HG02623 (cell line): ENCODE results near the gene ZSWIM9.
A peak's percentile ranks its signal among the peaks of the same experiment; 100 is the strongest.

Experiments
- ATAC-seq: cut with Tn5 transposase; IDR thresholded peaks from one replicate; pipeline ENCODE4 v1.9.1; 2021; ENCODE audit warnings: moderate library complexity; ENCODE audit not compliant: unreplicated experiment

Gene ZSWIM9

GRCh38 chr19:48169939-48170803, at the start of gene ZSWIM9, which contains the start of gene LIG1:
Gene ZSWIM9, plus strand, starts transcription at chr19:48170680. Its CDS starts 1,123 bp downstream, at chr19:48171803.
Gene LIG1, minus strand, starts transcription at chr19:48170344. Its CDS starts 4,778 bp downstream, at chr19:48165566.
- peak; percentile 77 for ATAC-seq

DNA sequence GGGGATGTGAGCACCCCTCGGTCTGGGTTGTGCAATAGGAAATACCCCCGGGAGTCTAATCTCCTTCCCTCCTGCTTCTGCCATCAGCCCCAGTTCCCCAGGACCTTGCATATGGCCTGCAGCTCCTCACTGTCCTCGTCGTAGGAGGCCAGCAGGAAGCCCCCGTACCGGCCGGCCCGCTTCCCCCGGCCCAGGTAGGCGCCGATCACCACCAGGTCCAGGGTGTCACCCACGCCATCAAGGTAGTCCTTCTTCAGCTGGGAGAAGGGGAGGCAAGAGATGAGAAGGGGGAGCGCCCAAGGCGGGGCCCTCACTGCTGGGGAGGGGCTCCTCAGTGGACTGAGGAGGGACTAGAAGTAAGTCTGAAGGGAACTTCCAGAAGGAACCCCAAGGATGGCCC, 49.4 kb upstream of the ZSWIM9 start:
- ATAC-seq: no peak

- no peak for ATAC-seq
Measured at GRCh38 chr19:48121909-48122371, 48.5 kb upstream of the ZSWIM9 start.

GRCh38 chr19:48122421-48122820, 48.1 kb upstream of the ZSWIM9 start:
- ATAC-seq: no peak

DNA sequence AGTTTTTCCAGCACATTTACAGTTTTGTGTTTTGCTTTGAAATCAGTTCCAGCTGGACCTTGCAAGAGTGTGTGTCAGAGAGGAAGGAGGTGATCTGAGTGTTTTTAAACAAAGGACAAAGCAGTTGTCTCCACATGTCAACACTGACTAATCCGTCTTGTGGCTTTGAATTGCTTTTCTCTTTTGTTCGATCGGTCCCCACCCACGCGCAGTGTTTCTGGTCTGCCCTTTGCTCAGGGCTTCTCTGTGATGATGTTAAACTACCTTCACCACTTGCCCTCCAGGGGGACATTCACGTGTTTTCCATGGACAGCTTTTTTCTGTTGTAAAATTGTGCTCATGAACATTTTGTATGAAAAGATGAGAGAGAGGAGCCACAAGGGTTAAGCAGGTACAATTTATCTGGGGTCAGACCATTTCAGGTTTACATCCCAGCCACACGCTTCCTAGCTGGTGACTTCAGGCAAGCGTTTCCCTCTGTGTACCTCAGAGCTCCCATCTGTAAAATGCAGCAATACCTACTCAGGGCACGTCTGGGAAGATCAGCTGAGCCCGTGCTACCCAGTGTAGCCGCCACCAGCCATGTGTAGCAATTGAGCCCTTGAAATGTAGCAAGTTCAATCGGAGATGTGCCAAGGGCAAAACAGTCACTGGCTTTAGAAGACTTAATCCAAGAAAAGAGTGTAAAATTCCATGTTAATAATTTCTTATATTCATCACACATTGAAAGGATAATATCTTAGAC, 46.4 kb upstream of the ZSWIM9 start:
- no peak for ATAC-seq

GRCh38 chr19:48127561-48127960, 42.9 kb upstream of the ZSWIM9 start:
- no peak for ATAC-seq

DNA sequence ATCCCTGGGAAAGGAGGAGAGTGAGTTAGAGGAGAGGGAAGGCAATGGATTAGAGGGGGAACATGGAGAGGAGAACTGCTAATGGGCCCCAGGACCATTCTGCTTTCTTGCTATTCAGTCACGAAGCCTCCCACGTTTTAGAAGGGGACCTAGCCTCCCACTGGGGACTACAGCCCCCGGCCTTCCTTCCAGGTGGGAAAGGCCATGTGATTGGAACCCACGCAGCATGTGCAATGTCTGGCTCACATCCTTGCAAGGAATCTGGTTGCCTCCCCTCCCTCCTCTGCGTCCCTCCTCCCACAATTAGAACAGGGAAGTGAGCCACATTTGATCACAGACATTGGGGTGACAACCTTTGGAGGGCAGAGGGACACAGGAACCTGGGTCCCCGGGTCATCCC, 37.4 kb upstream of the ZSWIM9 start:
- no peak for ATAC-seq

DNA sequence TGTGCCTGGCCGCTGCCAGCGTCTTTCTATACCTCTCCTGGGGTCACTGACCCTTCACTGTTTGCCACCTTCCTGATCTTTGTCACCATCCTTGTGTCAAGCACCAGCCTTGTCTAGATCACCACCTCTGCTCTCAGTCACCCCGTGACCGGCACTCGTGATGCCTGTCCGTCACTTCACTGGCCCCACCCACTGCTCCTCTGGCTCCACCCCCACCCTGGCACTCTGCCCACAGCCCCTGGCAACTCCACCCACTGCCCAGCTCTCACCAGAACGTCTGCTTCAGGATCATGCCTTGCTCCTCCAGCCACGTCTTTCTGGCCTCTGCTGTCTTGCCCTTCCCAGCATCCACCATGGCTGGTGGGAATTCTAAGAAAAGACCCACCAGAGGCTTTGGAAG, 35.1 kb upstream of the ZSWIM9 start:
- ATAC-seq: no peak

- no peak for ATAC-seq
Measured at GRCh38 chr19:48136547-48136946, 33.9 kb upstream of the ZSWIM9 start.

GRCh38 chr19:48137411-48137810, 33.1 kb upstream of the ZSWIM9 start:
- no peak for ATAC-seq

DNA sequence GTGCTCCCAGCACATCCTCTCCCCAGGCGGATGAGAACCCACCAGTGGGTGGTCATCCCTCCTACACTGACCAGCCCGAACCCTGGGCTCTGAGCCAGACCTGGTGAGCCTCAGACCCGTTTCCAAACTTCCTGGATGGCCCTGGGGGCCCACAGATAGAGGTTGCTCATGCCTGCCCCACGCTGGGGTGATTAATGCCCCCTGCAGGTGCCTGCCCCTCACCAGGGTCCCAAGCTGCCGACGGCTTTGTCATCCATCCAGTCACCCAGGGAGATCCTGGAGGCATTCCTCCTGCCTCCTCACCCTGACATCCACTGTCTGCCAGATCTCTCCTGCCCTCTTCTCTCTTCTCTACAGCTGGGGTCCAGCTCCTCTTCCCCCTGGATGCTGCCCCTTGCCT, 31.4 kb upstream of the ZSWIM9 start:
- no peak for ATAC-seq

DNA sequence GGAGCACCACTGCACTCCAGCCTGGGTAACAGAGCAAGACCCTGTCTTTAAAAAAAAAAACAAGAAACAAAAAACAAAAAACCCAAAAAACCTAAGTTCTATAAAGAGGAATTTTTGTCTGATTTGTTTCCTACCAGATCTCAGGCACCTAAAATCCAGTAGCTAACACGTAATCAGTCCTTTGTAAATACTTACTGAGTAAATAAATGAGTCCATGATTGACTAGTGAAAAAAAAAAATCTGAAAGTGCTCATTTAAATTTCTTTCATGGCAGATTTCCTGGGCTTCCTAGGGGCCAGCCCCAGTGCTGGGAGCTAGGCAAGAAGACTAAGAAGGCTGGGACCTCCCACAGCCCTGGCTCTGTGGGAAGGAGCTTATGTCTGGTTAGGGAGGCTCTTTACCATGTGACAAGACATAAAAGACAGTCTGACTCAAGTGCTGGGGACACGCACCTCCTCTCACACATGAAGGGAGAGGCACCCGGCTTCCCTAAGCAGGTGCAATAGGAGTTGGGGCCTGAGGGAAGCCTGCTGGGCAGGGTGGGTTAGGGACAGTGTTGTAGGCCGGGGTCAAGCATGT, 22.8 kb upstream of the ZSWIM9 start:
- no peak for ATAC-seq

DNA sequence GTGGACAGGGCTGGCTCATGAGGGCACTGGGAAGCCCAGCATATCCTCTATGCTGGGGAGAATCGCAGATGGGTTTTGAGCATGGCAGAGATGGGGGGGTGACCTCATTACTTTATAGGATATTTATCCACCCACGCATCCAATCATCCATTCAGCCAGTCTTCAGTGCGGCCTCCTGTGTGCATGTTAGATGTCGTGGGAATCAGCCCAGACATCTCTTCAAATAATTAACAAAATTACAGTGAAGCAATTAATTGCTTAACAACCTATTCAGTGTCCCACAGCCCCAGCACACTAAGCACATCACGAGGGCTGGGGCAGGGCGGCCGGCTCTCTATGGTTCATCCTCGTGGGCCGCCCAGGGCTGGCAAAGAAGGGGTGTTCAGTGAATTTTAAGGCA, 21.9 kb upstream of the ZSWIM9 start:
- no peak for ATAC-seq

DNA sequence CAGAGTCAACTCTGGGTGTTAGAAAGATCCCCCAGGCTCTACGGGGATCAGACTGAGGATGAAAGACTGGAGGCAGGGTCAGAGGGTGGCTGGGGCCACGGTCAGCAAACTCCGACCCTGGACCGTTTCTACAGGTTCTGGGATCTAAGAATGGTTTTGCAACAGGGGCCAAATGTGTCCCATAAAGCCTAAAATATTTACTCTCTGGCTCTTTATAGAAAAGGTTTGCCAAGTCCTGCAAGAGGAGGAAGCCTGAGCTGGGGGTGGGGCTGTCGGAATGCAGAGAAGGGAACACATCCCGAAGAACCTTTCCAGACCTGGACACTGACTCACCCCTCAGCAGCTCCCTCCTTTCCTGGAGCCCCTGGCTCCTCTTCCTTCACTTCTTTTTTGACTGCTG, 21.1 kb upstream of the ZSWIM9 start:
- no peak for ATAC-seq

DNA sequence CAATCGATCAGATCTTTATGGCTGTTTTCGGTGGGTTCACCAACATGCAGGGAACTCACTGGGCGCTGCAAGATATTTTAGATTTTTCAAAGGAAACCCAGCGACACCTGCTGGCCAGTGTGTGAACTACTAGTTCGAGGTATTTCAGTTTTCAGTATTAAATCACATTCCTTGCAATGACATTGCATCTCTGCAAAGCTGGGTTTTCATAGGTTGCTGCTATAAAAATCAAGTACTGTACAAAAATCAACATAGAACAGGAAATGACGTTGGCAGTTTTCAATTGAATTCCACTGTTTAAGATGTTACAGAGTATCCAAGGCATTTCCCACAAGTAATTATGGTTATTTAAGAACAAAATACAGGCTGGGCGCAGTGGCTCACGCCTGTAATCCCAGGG, 17.9 kb upstream of the ZSWIM9 start:
- ATAC-seq: no peak

- ATAC-seq: no peak
Measured at GRCh38 chr19:48154003-48154402, 16.5 kb upstream of the ZSWIM9 start.

DNA sequence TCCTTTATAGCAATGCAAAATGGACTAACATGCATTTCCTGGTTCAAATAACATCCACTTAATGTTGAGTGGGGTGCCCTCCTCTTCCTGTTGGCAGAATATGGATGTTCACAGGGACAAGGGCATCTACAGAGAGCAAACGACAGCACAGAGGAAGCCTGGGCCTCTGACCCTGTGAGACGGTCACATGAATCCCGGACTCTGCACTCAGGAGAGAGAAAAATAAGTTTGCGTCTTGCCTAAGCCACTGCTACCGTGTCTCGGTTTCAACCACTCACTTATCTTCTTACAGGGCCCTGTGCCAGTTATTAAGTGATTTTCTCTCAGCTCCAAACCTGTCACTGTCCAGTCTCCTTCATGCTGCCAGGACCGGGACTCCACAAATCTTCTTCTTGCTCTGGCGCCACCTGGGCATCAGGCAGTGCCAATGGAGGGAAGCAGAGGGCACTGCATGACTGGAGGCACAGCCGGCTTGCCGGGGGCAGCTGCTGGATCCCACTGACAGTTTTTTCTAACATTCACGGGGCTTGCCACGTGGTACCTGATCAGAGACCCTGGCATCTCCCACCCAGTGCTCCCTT, 12.2 kb upstream of the ZSWIM9 start:
- ATAC-seq: no peak

GRCh38 chr19:48168689-48169088, 1.8 kb upstream of the ZSWIM9 start:
- no peak for ATAC-seq

DNA sequence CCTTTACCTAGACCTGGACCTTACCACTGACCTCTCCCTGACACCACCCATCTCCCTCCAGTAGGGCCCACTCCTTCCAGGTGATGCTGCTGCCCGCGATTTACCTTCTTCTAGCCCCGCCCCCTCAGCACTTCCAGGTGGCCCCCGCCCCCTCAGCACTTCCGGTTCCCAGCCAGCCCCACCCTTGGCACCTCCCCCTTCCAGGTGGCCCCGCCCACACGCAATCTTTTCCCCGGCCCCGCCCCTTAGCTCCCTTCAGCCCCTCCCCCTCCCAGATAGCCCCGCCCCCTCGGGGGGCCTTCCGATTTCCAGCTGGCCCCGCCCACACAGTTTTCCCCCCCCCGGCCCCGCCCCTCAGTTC, 922 bp upstream of the ZSWIM9 start:
- peak; percentile 7 for ATAC-seq

- no peak for ATAC-seq
Measured at GRCh38 chr19:48170817-48171347, 402 bp downstream of the ZSWIM9 start.

GRCh38 chr19:48171710-48172109, 1.2 kb downstream of the ZSWIM9 start:
- no peak for ATAC-seq
